K562 (cell line): Measurements from ENCODE around the gene ZNF197. TPM values are rescaled to one million over a fixed set of nuclear protein-coding genes. Genes with fewer than 3 reads are reported as not detected.

Source experiments
- ATAC-seq: fragments of 200-7000 bp; cut with Tn5 transposase; 3 replicates; pipeline ENCODE4 v1.9.1; 2020; ENCODE audit warnings: moderate library complexity
- BruUV-seq: library from RNA; stranded (reverse); fragments of 400-500 nt; replicated peaks from 2 replicates; lab custom pipeline; 2021; lab: Mats Ljungman, UMichigan
- CTCF ChIA-PET: fragments of 300-600 bp; formaldehyde crosslinking; extraction: SDS; loops from one replicate; lab custom pipeline; 2021; ENCODE audit warnings: low intra/inter-chr PET ratio; lab: Yijun Ruan, JAX
- POLR2A ChIA-PET: fragments of 300-600, 350-650 bp; sonication (Branson Sonifier 250); formaldehyde crosslinking; extraction: SDS; loops from one replicate; lab custom pipeline; 2021; ENCODE audit warnings: antibody characterized with exemption, inconsistent platforms; lab: Yijun Ruan, JAX
- DNase-seq, 4 experiments: peaks; one replicate each; pipeline versions ENCODE4 v3.0.0 to v3.0.0-alpha.2; 2011 to 2018; ENCODE audit warnings: low spot score in 3 of 4, mixed read lengths in 3 of 4; ENCODE audit errors: extremely low read depth in 1 of 4
- FAIRE-seq: peaks from 2 replicates; lab custom pipeline; 2011; peaks lifted over from hg19 to GRCh38; lab: Jason Lieb, UNC
- H2AFZ ChIP-seq: 2 replicates; pipeline ENCODE4 v1.6.0; 2011; ENCODE audit warnings: low read depth, low read length, control low read depth, inconsistent platforms
- H3K27ac ChIP-seq: fragments of 200-600 bp; 3 replicates; pipeline ENCODE4 v1.8.0; 2011; ENCODE audit warnings: low read depth, mild to moderate bottlenecking, control low read depth, inconsistent platforms, low read length, moderate library complexity, mixed read lengths; ENCODE audit errors: extremely low read depth
- H3K27me3 ChIP-seq, 2 experiments: fragments of 300-600 bp in 1 of 2; 2 replicates in 1 of 2; 3 replicates in 1 of 2; pipeline versions ENCODE4 v1.6.0 to v1.8.0; 2011; ENCODE audit warnings: inconsistent platforms in 2 of 2, low read length in 2 of 2, mild to moderate bottlenecking in 1 of 2, mixed read lengths in 1 of 2, moderate library complexity in 1 of 2; ENCODE audit not compliant: control insufficient read depth in 2 of 2, insufficient read depth in 2 of 2
- H3K36me3 ChIP-seq: fragments of 300-600 bp; 3 replicates; pipeline ENCODE4 v1.8.0; 2011; ENCODE audit warnings: mild to moderate bottlenecking, low read length, inconsistent platforms; ENCODE audit not compliant: control insufficient read depth, insufficient read depth
- H3K4me1 ChIP-seq, 2 experiments: fragments of 200-600 bp in 1 of 2; replicated peaks in 1 of 2; 2 replicates in 1 of 2; 3 replicates in 1 of 2; pipeline versions ENCODE4 v1.5.1 to v1.8.0; 2011; ENCODE audit warnings: inconsistent platforms in 2 of 2, low read length in 2 of 2, mild to moderate bottlenecking in 1 of 2, mixed read lengths in 1 of 2, moderate library complexity in 1 of 2; ENCODE audit not compliant: control insufficient read depth in 2 of 2, insufficient read depth in 2 of 2
- H3K4me2 ChIP-seq: 2 replicates; pipeline ENCODE4 v1.6.1; 2011; ENCODE audit warnings: low read length, control low read depth, inconsistent platforms, mixed read lengths; ENCODE audit not compliant: insufficient read depth
- H3K4me3 ChIP-seq: fragments of 200-600 bp; sonication (generic), shearing (Covaris generic); 2 replicates; pipeline ENCODE4 v1.5.1; 2016; ENCODE audit warnings: control low read depth, inconsistent platforms
- H3K79me2 ChIP-seq: fragments of 200-600 bp; 3 replicates; pipeline ENCODE4 v1.8.0; 2011; ENCODE audit warnings: low read length, inconsistent platforms; ENCODE audit not compliant: control insufficient read depth, insufficient read depth
- H3K9ac ChIP-seq, 2 experiments: 2 replicates each; pipeline versions ENCODE4 v1.6.0 to v1.6.1; 2011; ENCODE audit warnings: low read depth in 2 of 2, low read length in 2 of 2, control low read depth in 1 of 2, inconsistent platforms in 1 of 2, mild to moderate bottlenecking in 1 of 2, mixed read lengths in 1 of 2; ENCODE audit not compliant: insufficient read depth in 1 of 2
- H3K9me1 ChIP-seq: one replicate; pipeline ENCODE4 v1.6.0; 2011; ENCODE audit warnings: inconsistent platforms, mild to moderate bottlenecking, low read length, moderate library complexity; ENCODE audit not compliant: control insufficient read depth, insufficient read depth
- H3K9me3 ChIP-seq: replicated peaks from 2 replicates; pipeline ENCODE4 v1.5.1; 2011; ENCODE audit warnings: low read depth, low read length, inconsistent platforms; ENCODE audit not compliant: control insufficient read depth, insufficient read depth
- H4K20me1 ChIP-seq: replicated peaks from 2 replicates; pipeline ENCODE4 v1.6.1; 2011; ENCODE audit warnings: low read length, inconsistent platforms, mixed read lengths; ENCODE audit not compliant: control insufficient read depth, insufficient read depth
- BHLHE40 ChIP-seq: IDR thresholded peaks from 2 replicates; pipeline ENCODE4 v1.6.1; 2011; ENCODE audit warnings: low read length, improper control_type of control experiment
- FUS ChIP-seq: fragments of 200-400 bp; formaldehyde crosslinking; optimal IDR thresholded peaks from 2 replicates; pipeline ENCODE3; 2017; ENCODE audit warnings: low read depth, low read length
- MAFF ChIP-seq: IDR thresholded peaks from 2 replicates; pipeline ENCODE4 v1.6.1; 2012; ENCODE audit warnings: low read length, improper control_type of control experiment
- NFIC ChIP-seq: fragments of 450-650 bp; IDR thresholded peaks from 2 replicates; pipeline ENCODE4 v1.6.1; 2017; ENCODE audit warnings: mild to moderate bottlenecking, inconsistent platforms
- RHOXF2B ChIP-seq: fragments of 250-450 bp; sonication (Bioruptor Pico); conservative IDR thresholded peaks from 2 replicates; pipeline ENCODE4 v1.5.1; 2021
- THRAP3 ChIP-seq: fragments of 450-650 bp; IDR thresholded peaks from 2 replicates; pipeline ENCODE4 v1.6.1; 2016; ENCODE audit warnings: mild to moderate bottlenecking, inconsistent platforms, borderline replicate concordance
- ZBTB7A ChIP-seq: IDR thresholded peaks from 2 replicates; pipeline ENCODE4 v1.6.1; 2011; ENCODE audit warnings: low read depth, mild to moderate bottlenecking, low read length, moderate library complexity, borderline replicate concordance; ENCODE audit not compliant: control insufficient read depth
- ZNF57 ChIP-seq: fragments of 450-650 bp; formaldehyde crosslinking; IDR thresholded peaks from 2 replicates; pipeline ENCODE4 v1.4.0; 2020; ENCODE audit warnings: mild to moderate bottlenecking, moderate library complexity
- ZNF764 ChIP-seq: fragments of 250-450 bp; sonication (Bioruptor Pico); IDR thresholded peaks from 2 replicates; pipeline ENCODE4 v1.4.0; 2020; ENCODE audit warnings: low read depth, mild to moderate bottlenecking, moderate library complexity
- WGBS: fragments of 100-300 bp; shearing (Covaris generic); methylation state at CpG from one replicate; pipeline ENCODE4 v1.1.6; 2016; ENCODE audit warnings: low coverage, mixed read lengths; ENCODE audit not compliant: insufficient coverage; ENCODE audit errors: missing lambda C conversion rate; 5-methylcytosine and 5-hydroxymethylcytosine counted together
- in situ Hi-C: fragments of 300-500 bp; cut with MboI; formaldehyde crosslinking; loops from 4 replicates; pipeline ENCODE4 v1.15.0; 2018; ENCODE audit warnings: inconsistent platforms, mixed read lengths
- intact Hi-C: fragments of 100-400 bp; cut with micrococcal nuclease; formaldehyde crosslinking; loops from 2 replicates; pipeline ENCODE4 v1.14.2; 2022
- polyA plus RNA-seq, 8 experiments: library from polyadenylated mRNA; depleted of rRNA in 4 of 8; stranded (reverse) in 5 of 8; unstranded in 3 of 8; fragments of >200 nt; fragmentation: Nextera tagmentation in 2 of 8; fragmentation: Illumina TruSeq in 1 of 8; extraction: Ambion mirVana in 2 of 8; extraction: Trizol in 1 of 8; gene quantifications; 2 replicates each; pipeline versions ENCODE4 v1.2.1 to v1.2.3, GENCODE V29; 2011 to 2014; ENCODE audit warnings: inconsistent platforms in 1 of 8, missing spikeins in 1 of 8
- total RNA-seq, 7 experiments: library from RNA; depleted of rRNA in 6 of 7; stranded (reverse); fragments of >200 nt in 6 of 7; fragmentation: Illumina TruSeq in 2 of 7; extraction: Trizol in 2 of 7; gene quantifications; 2 replicates each; pipeline versions ENCODE4 v1.2.1 to v1.2.3, GENCODE V29; 2011 to 2021; ENCODE audit warnings: low replicate concordance in 1 of 7
- TF ChIP-seq, protein P1 (sequence below), 2 experiments: fragments of 450-650 bp; IDR thresholded peaks; 2 replicates each; pipeline ENCODE4 v1.6.1; 2016
- TF ChIP-seq, protein P2 (sequence below): fragments of 200-800 bp; sonication (Bioruptor generic); IDR thresholded peaks from 2 replicates; pipeline ENCODE4 v1.6.1; 2017; ENCODE audit warnings: missing genetic modification characterization, missing compliant biosample characterization

Gene ZNF197
- total and polyA plus RNA-seq, 9 of the 15 experiments (the other 6 are each of a cell fraction or from before 2014, with no cell fraction given) = 3.5 to 19.1 (median 13.7) TPM

DNA sequence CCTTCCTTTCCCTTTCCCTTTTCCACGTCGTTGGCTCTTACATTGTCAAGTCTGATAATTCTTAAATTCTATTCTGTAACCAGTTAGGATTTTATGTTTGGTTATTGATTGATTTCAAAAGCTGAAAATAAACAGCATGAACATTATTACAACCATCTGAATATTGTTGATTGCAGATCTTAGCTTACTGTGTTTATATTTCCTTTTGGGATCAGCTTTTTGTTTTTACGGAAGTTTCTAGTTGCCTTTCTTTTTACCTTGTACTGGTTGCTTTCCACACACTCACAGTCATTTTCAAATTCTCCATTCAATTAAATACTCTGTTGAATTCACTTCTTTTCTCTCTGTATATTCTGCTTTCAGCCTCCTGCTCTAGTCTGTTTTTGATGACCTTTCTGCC, 40.3 kb downstream of the ZNF197 start (continued):
- TF ChIP-seq, protein P1, sequence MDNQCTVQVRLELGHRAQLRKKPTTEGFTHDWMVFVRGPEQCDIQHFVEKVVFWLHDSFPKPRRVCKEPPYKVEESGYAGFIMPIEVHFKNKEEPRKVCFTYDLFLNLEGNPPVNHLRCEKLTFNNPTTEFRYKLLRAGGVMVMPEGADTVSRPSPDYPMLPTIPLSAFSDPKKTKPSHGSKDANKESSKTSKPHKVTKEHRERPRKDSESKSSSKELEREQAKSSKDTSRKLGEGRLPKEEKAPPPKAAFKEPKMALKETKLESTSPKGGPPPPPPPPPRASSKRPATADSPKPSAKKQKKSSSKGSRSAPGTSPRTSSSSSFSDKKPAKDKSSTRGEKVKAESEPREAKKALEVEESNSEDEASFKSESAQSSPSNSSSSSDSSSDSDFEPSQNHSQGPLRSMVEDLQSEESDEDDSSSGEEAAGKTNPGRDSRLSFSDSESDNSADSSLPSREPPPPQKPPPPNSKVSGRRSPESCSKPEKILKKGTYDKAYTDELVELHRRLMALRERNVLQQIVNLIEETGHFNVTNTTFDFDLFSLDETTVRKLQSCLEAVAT (IDR thresholded peaks at IDR 0.05) = no peak

DNA sequence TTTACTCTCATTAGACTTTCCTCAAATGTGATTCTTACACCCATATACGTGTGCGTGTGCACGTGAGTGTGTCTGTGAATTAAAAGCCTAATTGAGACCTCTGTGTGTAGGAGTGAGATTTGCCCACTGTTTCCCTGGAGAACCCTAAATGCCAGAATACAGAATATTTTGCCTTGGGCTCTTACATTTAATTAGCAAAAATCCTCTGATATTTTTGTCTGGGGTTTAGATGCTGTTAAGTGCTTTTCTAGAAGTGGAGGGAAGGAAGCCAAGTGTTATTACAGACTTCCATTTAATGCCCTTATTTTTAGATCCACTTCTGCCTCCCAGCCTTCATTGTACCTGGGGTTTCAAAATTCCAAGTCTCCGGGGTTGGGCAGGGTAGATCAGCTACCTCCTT, 41.5 kb downstream of the ZNF197 start:
- Histone ChIP-seq H3K4me2 (no peak overlapping the region), H3K79me2 (no peaks in the 10 kb centered on the region), H3K27me3 (no peaks in the 10 kb centered on the region), H3K4me1 (no peaks in the 10 kb centered on the region), H4K20me1 (no peaks in the 10 kb centered on the region), H3K4me3 (no peak overlapping the region), H2AFZ (no peak overlapping the region), H3K27ac (no peak overlapping the region), H3K9ac (no peak overlapping the region), H3K9me3 (0 out of 2 replicates have a peak, but pooled peaks cover 2% of the 10 kb centered on the region), H3K9me1 (no peaks in the 10 kb centered on the region), H3K36me3 (peaks cover 1% of the 10 kb centered on the region; the same call in 2 of the 3 replicates)
- WGBS = 35% methylated on average over 4 of the region's 4 CpGs
- FAIRE-seq (no peak), ATAC-seq (no peak), DNase-seq (no peak)
- BruUV-seq = no TSS peak
- in situ Hi-C loops (no loop called here), intact Hi-C loops (no loop called here)
- TF ChIP-seq MAFF (no peak), ZNF764 (CRISPR knock-in tag) (no peak), RHOXF2B (CRISPR knock-in tag) (no peak), ZNF57 (CRISPR knock-in tag) (no peak), FUS (no peak), ZBTB7A (no peak), NFIC (no peak), BHLHE40 (no peak), THRAP3 (no peak)
- TF ChIP-seq, protein P2, sequence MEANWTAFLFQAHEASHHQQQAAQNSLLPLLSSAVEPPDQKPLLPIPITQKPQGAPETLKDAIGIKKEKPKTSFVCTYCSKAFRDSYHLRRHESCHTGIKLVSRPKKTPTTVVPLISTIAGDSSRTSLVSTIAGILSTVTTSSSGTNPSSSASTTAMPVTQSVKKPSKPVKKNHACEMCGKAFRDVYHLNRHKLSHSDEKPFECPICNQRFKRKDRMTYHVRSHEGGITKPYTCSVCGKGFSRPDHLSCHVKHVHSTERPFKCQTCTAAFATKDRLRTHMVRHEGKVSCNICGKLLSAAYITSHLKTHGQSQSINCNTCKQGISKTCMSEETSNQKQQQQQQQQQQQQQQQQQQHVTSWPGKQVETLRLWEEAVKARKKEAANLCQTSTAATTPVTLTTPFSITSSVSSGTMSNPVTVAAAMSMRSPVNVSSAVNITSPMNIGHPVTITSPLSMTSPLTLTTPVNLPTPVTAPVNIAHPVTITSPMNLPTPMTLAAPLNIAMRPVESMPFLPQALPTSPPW (CRISPR knock-in tag) = no peak
- POLR2A ChIA-PET = interaction anchor here (1.1 to 1.2 kb wide), 2 partner anchors 15 to 42 kb away, joined by 3 read pairs; no protein-coding TSS in a partner anchor
- CTCF ChIA-PET = no interaction called here
